Natural killer cell (primary cell): ENCODE results near the gene ASPM. TPM values are rescaled to one million over a fixed set of nuclear protein-coding genes. Genes with fewer than 3 reads are reported as not detected.
"Not testable (repeated sequence)": the region's sequence is repeated elsewhere in the genome, so short reads cannot be mapped to it uniquely, and the experiment has no call there.

ENCODE experiments used
- ATAC-seq, 3 donors: fragments of 150-1000 bp in 2 of 3; fragments of 200-7000 bp in 1 of 3; cut with Tn5 transposase; 1 replicate in 1 of 3; 2 replicates in 2 of 3; pipeline ENCODE4 v1.10.0; 2021; ENCODE audit warnings: mild to moderate bottlenecking in 2 of 3, moderate library complexity in 2 of 3
- DNase-seq, 2 donors: peaks; one replicate each; pipeline versions ENCODE4 v3.0.0 to v3.0.0-alpha.2; 2013 to 2021; ENCODE audit warnings: mixed read lengths in 1 of 2
- H3K27ac ChIP-seq: one replicate; pipeline ENCODE4 v1.5.1; 2013; ENCODE audit warnings: mild to moderate bottlenecking, low read length
- H3K27me3 ChIP-seq: one replicate; pipeline ENCODE4 v1.6.1; 2013; ENCODE audit warnings: low read length; ENCODE audit not compliant: control insufficient read depth, insufficient read depth
- H3K36me3 ChIP-seq: one replicate; pipeline ENCODE4 v1.6.1; 2013; ENCODE audit warnings: low read length; ENCODE audit not compliant: control insufficient read depth, insufficient read depth
- H3K4me1 ChIP-seq: one replicate; pipeline ENCODE4 v1.6.1; 2013; ENCODE audit warnings: low read length; ENCODE audit not compliant: control insufficient read depth, insufficient read depth
- H3K4me3 ChIP-seq: one replicate; pipeline ENCODE4 v1.5.1; 2013; ENCODE audit warnings: low read length
- H3K9me3 ChIP-seq: one replicate; pipeline ENCODE4 v1.6.1; 2013; ENCODE audit warnings: low read length; ENCODE audit not compliant: control insufficient read depth, insufficient read depth
- H3K27ac Mint-ChIP-seq, 2 donors: one replicate each; pipeline ENCODE4 v1.8.0; 2022; ENCODE audit warnings: mild to moderate bottlenecking in 2 of 2, mixed read lengths in 2 of 2, moderate library complexity in 1 of 2
- H3K27me3 Mint-ChIP-seq, 2 donors: one replicate each; pipeline ENCODE4 v1.8.0; 2022; ENCODE audit warnings: low read depth in 2 of 2, mixed read lengths in 2 of 2
- H3K36me3 Mint-ChIP-seq: one replicate; pipeline ENCODE4 v1.8.0; 2022; ENCODE audit warnings: mixed read lengths
- H3K4me1 Mint-ChIP-seq, 2 donors: one replicate each; pipeline ENCODE4 v1.8.0; 2022; ENCODE audit warnings: mixed read lengths in 2 of 2
- H3K4me3 Mint-ChIP-seq: one replicate; pipeline ENCODE4 v1.8.0; 2022; ENCODE audit warnings: mild to moderate bottlenecking, moderate library complexity, mixed read lengths
- H3K9me3 Mint-ChIP-seq, 2 donors: one replicate each; pipeline ENCODE4 v1.8.0; 2022; ENCODE audit warnings: mixed read lengths in 2 of 2
- CTCF ChIP-seq: fragments of 200-600 bp; IDR thresholded peaks from one replicate; pipeline ENCODE4 v1.8.0; 2022; ENCODE audit warnings: antibody characterized with exemption
- WGBS: methylation state at CpG from one replicate; pipeline ENCODE4 v1.1.7; 2013; ENCODE audit warnings: missing lambda C conversion rate; ENCODE audit not compliant: insufficient coverage; 5-methylcytosine and 5-hydroxymethylcytosine counted together
- intact Hi-C: fragments of 100-400 bp; cut with micrococcal nuclease; formaldehyde crosslinking; loops from one replicate; pipeline ENCODE4 v1.14.2; 2022
- total RNA-seq, 4 donors: library from RNA; stranded (reverse); fragments of 120-200 nt in 1 of 4; gene quantifications; one replicate each; pipeline versions ENCODE4 v1.2.3 to v1.2.4, GENCODE V29; 2013 to 2022

ASPM gene
- total RNA-seq, 3 donors from 2014 or later (not counting 1 experiment from before 2014, with no cell fraction given): 0.73 to 1.9 (median 1.1) TPM

DNA sequence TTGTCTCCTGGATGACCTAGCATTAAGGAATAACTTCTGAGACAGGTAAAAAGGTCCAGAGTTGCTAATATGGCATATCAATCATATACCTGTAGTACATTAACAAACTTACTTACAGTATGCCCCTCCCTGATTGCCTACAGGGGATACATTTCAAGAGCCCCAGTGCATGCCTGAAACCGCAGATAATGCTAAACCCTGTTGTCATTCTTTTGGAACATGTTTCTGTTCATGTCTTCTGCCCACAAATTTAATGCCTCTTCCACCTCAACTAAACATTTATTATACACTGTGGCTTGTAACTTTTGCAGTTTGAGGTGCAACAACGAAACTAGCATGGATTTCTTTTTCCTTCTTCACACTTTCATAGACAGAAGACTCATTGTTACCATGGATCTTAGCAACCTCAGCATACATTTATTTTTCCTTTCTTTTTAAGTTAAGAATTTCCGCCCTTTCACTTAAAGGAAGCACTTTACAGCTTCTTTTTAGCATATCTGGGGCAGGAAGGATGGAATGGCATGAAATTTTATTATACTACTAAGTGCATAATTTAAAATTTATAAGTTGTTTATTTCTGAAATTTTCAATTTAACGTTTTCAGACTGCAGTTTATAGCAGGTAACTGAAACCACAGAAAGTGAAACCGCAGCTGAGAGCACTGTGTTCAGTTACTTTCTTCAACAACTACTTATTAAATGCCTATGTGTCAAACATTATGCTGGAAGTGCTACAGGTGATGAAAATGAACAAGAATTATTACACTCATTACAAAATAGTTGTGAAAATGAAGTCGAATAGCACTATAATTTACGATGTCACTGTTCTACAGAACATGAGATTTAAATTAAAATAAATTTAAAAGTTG, 104.7 kb downstream of the ASPM start:
- H3K27me3 Mint-ChIP-seq: peaks cover 1 to 11% of the 10 kb centered on the region in 2 donors
- no peak overlapping the region for H3K4me3 Mint-ChIP-seq
- 60% methylated on average over 3 of the region's 7 CpGs for WGBS

GRCh38 chr1:197036861-197037260, 109.6 kb downstream of the ASPM start:
- Mint-ChIP-seq H3K27ac (no peak overlapping the region), H3K36me3 (no peaks in the 10 kb centered on the region), H3K4me3 (no peak overlapping the region), H3K4me1 (no peaks in the 10 kb centered on the region), H3K27me3 (peaks cover 0 to 5% of the 10 kb centered on the region in 2 donors), H3K9me3 (peaks cover 5 to 6% of the 10 kb centered on the region in 2 donors)
- intact Hi-C loops: no loop called here
- Histone ChIP-seq H3K27ac (no peak overlapping the region), H3K4me1 (no peaks in the 10 kb centered on the region), H3K4me3 (no peak overlapping the region), H3K36me3 (no peaks in the 10 kb centered on the region), H3K27me3 (no peaks in the 10 kb centered on the region), H3K9me3 (no peaks in the 10 kb centered on the region)
- no peak for TF ChIP-seq CTCF
- ATAC-seq (no peak), DNase-seq (no peak)
- WGBS: 92% methylated on average over 3 of the region's 3 CpGs

More for the DNA sequence above, 104.7 kb downstream of the ASPM start:
- intact Hi-C loops: no loop called here
- Histone ChIP-seq H3K36me3 (no peaks in the 10 kb centered on the region), H3K27me3 (no peaks in the 10 kb centered on the region), H3K4me3 (no peak overlapping the region), H3K4me1 (no peaks in the 10 kb centered on the region), H3K9me3 (no peaks in the 10 kb centered on the region), H3K27ac (no peak overlapping the region)
- DNase-seq (no peak), ATAC-seq (no peak)
- TF ChIP-seq CTCF: no peak
- no peaks in the 10 kb centered on the region for H3K4me1 Mint-ChIP-seq
- H3K36me3 Mint-ChIP-seq: no peaks in the 10 kb centered on the region
- H3K9me3 Mint-ChIP-seq: peaks cover 4 to 6% of the 10 kb centered on the region in 2 donors
- no peak overlapping the region for H3K27ac Mint-ChIP-seq

DNA sequence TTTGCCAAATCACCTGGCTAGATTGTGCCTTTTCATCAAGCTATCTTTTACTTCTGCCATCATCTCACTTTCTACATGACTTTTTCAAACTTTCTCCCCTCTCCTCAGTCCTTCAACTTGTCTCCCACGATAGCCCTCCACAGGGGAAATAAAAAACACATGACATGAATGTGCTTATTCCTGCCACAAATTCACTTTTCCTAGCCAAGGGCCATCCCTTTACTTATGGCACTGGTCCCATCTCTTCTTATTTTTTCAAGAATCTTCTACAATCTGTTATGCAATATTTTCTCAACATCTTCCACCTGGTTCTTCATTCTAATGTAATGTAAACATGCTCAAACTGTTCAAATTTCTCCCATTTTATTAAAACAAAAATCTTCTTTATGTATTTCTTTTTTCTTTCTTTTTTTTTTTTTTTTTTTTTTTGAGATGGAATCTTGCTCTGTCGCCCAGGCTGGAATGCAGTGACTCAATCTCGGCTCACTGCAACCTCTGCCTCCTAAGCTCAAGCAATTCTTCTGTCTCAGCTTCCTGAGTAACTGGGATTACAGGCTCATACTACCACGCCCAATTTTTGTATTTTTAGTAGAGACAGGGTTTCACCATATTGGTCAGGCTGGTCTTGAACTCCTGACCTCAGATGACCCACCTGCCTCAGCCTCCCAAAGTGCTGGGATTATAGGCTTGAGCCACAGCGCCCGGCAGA, 111.7 kb downstream of the ASPM start:
- H3K36me3 ChIP-seq, H3K9me3 Mint-ChIP-seq, H3K4me3 ChIP-seq, intact Hi-C loops, H3K27me3 Mint-ChIP-seq, H3K4me3 Mint-ChIP-seq, ATAC-seq, DNase-seq, H3K27ac ChIP-seq, H3K36me3 Mint-ChIP-seq, H3K4me1 Mint-ChIP-seq, H3K9me3 ChIP-seq, H3K27me3 ChIP-seq, H3K27ac Mint-ChIP-seq, H3K4me1 ChIP-seq: not testable (repeated sequence)
- WGBS: 87% methylated on average over 6 of the region's 6 CpGs

Other genes starting within 250 kb of the ASPM start
- gene CFHR2, start 202.9 kb downstream of the ASPM start, total RNA-seq: not detected
- gene CFHR5, start 169.1 kb downstream of the ASPM start, total RNA-seq: not detected
- gene F13B, start 79.4 kb downstream of the ASPM start, total RNA-seq: not detected
- 1 to 10 TPM; 7.0 to 9.9 (median 8.2) TPM for gene ZBTB41, start 54.6 kb upstream of the ASPM start, total RNA-seq
- gene CRB1, start 121.6 kb upstream of the ASPM start, total RNA-seq: under 1 TPM in 2 of 3 donors, not detected in 1; 0.36 to 0.83 TPM